Measurements from ENCODE around the gene YY1. TPM values are rescaled to one million over a fixed set of nuclear protein-coding genes. Genes with fewer than 3 reads are reported as not detected.

YY1 gene
- total RNA-seq, 1 donor from 2014 or later = 74.8 TPM

- H3K4me1 ChIP-seq = peaks cover 42% of the 10 kb centered on the region
- H3K36me3 ChIP-seq = no peaks in the 10 kb centered on the region
- TF ChIP-seq CTCF (IDR thresholded peaks at IDR 0.05) = no peak
- no peak overlapping the region for H3K4me3 ChIP-seq
- no peaks in the 10 kb centered on the region for H3K9me3 ChIP-seq
- ATAC-seq (no peak), DNase-seq (no peak)
- intact Hi-C loops (cut with DNase I) = no loop called here
- no peaks in the 10 kb centered on the region for H3K27me3 ChIP-seq (ENCODE audit: low read depth)
- no peak overlapping the region for H3K27ac ChIP-seq
Observed at GRCh38 chr14:100314724-100315123, 75.8 kb downstream of the YY1 start.

GRCh38 chr14:100317389-100317788, 78.4 kb downstream of the YY1 start:
- Histone ChIP-seq H3K36me3 (no peaks in the 10 kb centered on the region), H3K4me1 (peaks cover 27% of the 10 kb centered on the region), H3K27ac (no peak overlapping the region), H3K27me3 (ENCODE audit: low read depth) (no peaks in the 10 kb centered on the region), H3K9me3 (no peaks in the 10 kb centered on the region), H3K4me3 (no peak overlapping the region)
- no peak for DNase-seq
- intact Hi-C loops (cut with DNase I) = no loop called here
- TF ChIP-seq CTCF (IDR thresholded peaks at IDR 0.05) = no peak
- ATAC-seq = no peak

DNA sequence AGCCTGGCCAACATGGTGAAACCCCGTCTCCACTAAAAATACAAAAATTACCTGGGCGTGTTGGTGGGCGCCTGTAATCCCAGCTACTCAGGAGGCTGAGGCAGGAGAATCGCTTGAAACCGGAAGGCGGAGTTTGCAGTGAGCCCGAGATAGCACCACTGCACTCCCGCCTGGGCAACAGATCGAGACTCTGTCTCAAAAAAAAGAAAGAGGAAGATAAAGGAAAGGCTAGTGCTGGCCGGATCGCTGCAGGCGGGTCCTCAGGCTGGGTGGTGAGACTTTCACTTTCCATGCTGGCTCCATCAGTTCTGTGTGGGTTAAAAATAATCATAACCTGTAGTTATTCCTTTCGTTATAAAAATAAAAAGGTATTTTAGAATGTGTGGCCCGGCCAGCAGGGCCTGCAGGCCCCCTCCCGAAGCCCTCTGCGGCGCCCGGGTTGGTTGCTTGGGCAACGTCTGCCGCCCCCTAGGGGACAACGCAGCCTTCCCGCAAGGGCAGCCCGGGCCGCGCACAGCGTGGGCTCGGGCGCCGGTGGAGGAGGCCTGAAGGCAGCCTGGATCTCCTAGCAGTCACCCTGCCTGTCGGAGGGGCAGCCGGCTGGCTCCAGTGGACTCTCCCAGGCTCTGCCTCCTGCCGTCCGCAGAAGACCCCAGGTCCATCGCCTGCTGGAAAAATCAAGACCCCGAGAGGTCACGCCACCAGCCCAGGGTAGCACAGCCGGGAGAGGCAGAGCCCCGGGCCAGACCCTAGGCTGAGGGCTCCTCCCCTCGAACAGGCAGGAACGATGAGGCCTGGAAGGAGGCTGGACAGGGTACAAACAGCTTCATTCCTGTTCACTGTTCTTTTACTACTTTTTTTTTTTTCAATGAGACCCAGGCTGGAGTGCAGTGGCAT, 79.2 kb downstream of the YY1 start:
- DNase-seq (peak; percentile 84), ATAC-seq (peak; percentile 91 to 96)
- peak overlapping the region; percentile 61 for H3K27ac ChIP-seq
- H3K36me3 ChIP-seq = no peaks in the 10 kb centered on the region
- H3K4me1 ChIP-seq = peaks cover 20% of the 10 kb centered on the region
- no peaks in the 10 kb centered on the region for H3K9me3 ChIP-seq
- H3K4me3 ChIP-seq = peak overlapping the region; percentile 55
- peak; percentile 89 for TF ChIP-seq CTCF (IDR thresholded peaks at IDR 0.05)
- intact Hi-C loops (cut with DNase I) = no loop called here
- no peaks in the 10 kb centered on the region for H3K27me3 ChIP-seq (ENCODE audit: low read depth)

DNA sequence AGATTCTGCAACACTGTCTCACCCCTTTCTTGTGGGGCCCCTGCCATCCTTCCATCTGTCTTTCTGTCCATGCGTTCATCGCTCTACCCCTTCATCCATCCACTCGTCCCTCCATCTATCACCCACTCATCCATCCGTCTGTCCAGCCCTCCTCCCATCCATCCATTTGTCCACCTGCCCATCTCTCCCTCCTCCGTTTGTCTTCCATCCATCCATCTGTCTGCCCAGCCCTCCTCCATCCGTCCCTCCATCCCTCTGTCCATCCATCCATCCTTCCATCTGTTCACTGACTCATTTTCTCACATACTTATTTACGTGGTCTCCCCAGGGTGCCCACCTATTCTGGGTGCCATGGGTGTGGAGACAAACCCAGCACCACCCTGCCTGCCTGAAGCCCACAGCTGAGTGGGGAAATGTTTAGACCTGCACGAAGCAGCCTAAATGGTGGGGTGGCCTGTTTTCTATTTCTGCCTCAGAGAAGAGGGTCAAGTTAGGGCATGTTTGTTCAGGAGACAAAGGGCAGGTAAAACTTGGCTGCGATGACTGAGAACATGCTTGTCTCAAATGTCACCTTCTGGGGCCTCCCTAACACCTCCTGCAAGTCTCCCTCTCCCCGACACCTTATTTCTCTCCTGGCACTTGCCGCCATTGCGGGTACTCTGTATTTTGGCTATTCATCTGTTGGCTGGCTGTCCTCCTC, 81.4 kb downstream of the YY1 start:
- Histone ChIP-seq H3K4me3 (no peak overlapping the region), H3K9me3 (no peaks in the 10 kb centered on the region), H3K4me1 (peaks cover 15% of the 10 kb centered on the region), H3K27me3 (ENCODE audit: low read depth) (no peaks in the 10 kb centered on the region), H3K27ac (no peak overlapping the region), H3K36me3 (no peaks in the 10 kb centered on the region)
- DNase-seq (no peak), ATAC-seq (no peak)
- TF ChIP-seq CTCF (IDR thresholded peaks at IDR 0.05) = no peak
- intact Hi-C loops (cut with DNase I) = no loop called here

- Histone ChIP-seq H3K9me3 (no peaks in the 10 kb centered on the region), H3K4me1 (peaks cover 15% of the 10 kb centered on the region), H3K27ac (no peak overlapping the region), H3K27me3 (ENCODE audit: low read depth) (no peaks in the 10 kb centered on the region), H3K36me3 (no peaks in the 10 kb centered on the region), H3K4me3 (no peak overlapping the region)
- intact Hi-C loops (cut with DNase I) = no loop called here
- DNase-seq (no peak), ATAC-seq (no peak)
- no peak for TF ChIP-seq CTCF (IDR thresholded peaks at IDR 0.05)
Observed at GRCh38 chr14:100321473-100322137, 82.7 kb downstream of the YY1 start.
